Gastrocnemius medialis (tissue), 4 donors: ENCODE results near the gene ESRRG.

Source experiments
- POLR2A ChIP-seq, 2 donors: fragments of 450-650 bp; IDR thresholded peaks; one replicate each; pipeline ENCODE4 v1.6.1; 2017; ENCODE audit warnings: antibody characterized with exemption in 2 of 2, mild to moderate bottlenecking in 2 of 2, moderate library complexity in 2 of 2
- TF ChIP-seq, protein P1 (sequence below), 5 experiments: fragments of 450-650 bp in 3 of 5; fragments of 200-600 bp in 2 of 5; sonication (generic) in 2 of 5; IDR thresholded peaks in 4 of 5; conservative IDR thresholded peaks in 1 of 5; 1 replicate in 4 of 5; 2 replicates in 1 of 5; pipeline ENCODE4 v1.5.1; 2016 to 2019; ENCODE audit warnings: antibody characterized with exemption in 5 of 5, mild to moderate bottlenecking in 3 of 5, moderate library complexity in 3 of 5

DNA sequence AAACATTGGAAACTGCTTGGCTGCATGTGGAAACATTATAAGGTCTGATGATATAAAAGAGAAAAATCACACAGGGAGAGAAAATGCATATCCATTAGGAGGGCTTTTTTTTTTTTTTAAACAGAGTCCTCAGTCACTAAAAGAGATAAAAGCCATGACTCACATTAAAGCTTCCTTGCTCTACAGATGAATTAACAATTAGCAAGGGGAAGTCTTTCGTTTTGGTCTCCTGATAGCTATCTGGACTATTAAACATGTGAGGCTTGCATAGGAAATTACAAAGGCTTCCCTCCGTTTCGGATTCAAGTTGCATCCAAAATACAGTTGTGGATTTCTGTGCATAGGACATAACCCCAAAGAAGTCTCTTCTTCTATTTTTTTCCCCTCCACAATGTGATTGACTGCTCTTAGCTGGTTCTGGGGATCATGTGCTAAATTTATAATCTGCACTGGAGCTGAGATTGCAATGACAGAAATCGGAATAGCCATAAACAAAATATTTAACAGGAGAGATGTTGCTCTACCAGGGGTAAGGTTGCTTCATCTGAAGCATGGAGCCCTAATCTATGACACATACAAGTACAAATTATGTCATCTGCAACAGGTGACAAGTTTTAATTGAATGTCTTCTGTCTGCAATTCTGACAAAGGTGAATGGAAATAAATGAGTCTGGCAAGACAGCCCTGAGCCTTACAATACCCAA is 146.8 kb downstream of the ESRRG start:
- TF ChIP-seq, protein P1, sequence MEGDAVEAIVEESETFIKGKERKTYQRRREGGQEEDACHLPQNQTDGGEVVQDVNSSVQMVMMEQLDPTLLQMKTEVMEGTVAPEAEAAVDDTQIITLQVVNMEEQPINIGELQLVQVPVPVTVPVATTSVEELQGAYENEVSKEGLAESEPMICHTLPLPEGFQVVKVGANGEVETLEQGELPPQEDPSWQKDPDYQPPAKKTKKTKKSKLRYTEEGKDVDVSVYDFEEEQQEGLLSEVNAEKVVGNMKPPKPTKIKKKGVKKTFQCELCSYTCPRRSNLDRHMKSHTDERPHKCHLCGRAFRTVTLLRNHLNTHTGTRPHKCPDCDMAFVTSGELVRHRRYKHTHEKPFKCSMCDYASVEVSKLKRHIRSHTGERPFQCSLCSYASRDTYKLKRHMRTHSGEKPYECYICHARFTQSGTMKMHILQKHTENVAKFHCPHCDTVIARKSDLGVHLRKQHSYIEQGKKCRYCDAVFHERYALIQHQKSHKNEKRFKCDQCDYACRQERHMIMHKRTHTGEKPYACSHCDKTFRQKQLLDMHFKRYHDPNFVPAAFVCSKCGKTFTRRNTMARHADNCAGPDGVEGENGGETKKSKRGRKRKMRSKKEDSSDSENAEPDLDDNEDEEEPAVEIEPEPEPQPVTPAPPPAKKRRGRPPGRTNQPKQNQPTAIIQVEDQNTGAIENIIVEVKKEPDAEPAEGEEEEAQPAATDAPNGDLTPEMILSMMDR (IDR thresholded peaks at IDR 0.05 in 4 of 5, conservative IDR thresholded peaks at IDR 0.05 in 1 of 5): no peak
- no peak for TF ChIP-seq POLR2A (IDR thresholded peaks at IDR 0.05)
